Astrocyte (in vitro differentiated cells and primary cell): ENCODE results near the gene ANLN. TPM values are rescaled to one million over a fixed set of nuclear protein-coding genes. Genes with fewer than 3 reads are reported as not detected.

Experiments
- DNase-seq: peaks from one replicate; pipeline ENCODE4 v3.0.0-alpha.2; 2010; ENCODE audit warnings: low read depth
- FAIRE-seq: peaks from 2 replicates; lab custom pipeline; 2011; peaks lifted over from hg19 to GRCh38; lab: Jason Lieb, UNC
- H2AFZ ChIP-seq: 2 replicates; pipeline ENCODE4 v1.6.0; 2012; ENCODE audit warnings: low read depth, low read length, inconsistent platforms
- H3K27ac ChIP-seq: 2 replicates; pipeline ENCODE4 v1.5.1; 2011; ENCODE audit warnings: low read depth, low read length, inconsistent platforms
- H3K27me3 ChIP-seq: 2 replicates; pipeline ENCODE4 v1.6.0; 2011; ENCODE audit warnings: low read length, inconsistent platforms; ENCODE audit not compliant: insufficient read depth
- H3K36me3 ChIP-seq: 2 replicates; pipeline ENCODE4 v1.5.1; 2011; ENCODE audit warnings: low read length, inconsistent platforms; ENCODE audit not compliant: insufficient read depth
- H3K4me1 ChIP-seq: 2 replicates; pipeline ENCODE4 v1.5.1; 2011; ENCODE audit warnings: low read length, inconsistent platforms; ENCODE audit not compliant: insufficient read depth
- H3K4me2 ChIP-seq: 2 replicates; pipeline ENCODE4 v1.6.0; 2012; ENCODE audit warnings: low read length, inconsistent platforms
- H3K4me3 ChIP-seq: 2 replicates; pipeline ENCODE4 v1.5.1; 2011; ENCODE audit warnings: low read depth, mild to moderate bottlenecking, low read length, inconsistent platforms; ENCODE audit not compliant: insufficient read depth
- H3K79me2 ChIP-seq: 2 replicates; pipeline ENCODE4 v1.6.0; 2012; ENCODE audit warnings: mild to moderate bottlenecking, low read length, inconsistent platforms; ENCODE audit not compliant: insufficient read depth
- H3K9ac ChIP-seq: 2 replicates; pipeline ENCODE4 v1.6.0; 2012; ENCODE audit warnings: mild to moderate bottlenecking, low read length, inconsistent platforms
- H3K9me3 ChIP-seq: 2 replicates; pipeline ENCODE4 v1.5.1; 2012; ENCODE audit warnings: low read depth, mild to moderate bottlenecking, low read length, inconsistent platforms; ENCODE audit not compliant: insufficient read depth
- H4K20me1 ChIP-seq: 2 replicates; pipeline ENCODE4 v1.6.0; 2012; ENCODE audit warnings: low read length, inconsistent platforms; ENCODE audit not compliant: insufficient read depth
- H3K27ac Mint-ChIP-seq: one replicate; pipeline ENCODE4 v1.8.0; 2021; ENCODE audit warnings: mild to moderate bottlenecking, mixed read lengths; ENCODE audit not compliant: unreplicated experiment
- H3K27me3 Mint-ChIP-seq: one replicate; pipeline ENCODE4 v1.8.0; 2021; ENCODE audit warnings: low read depth, mixed read lengths; ENCODE audit not compliant: unreplicated experiment
- H3K36me3 Mint-ChIP-seq: one replicate; pipeline ENCODE4 v1.8.0; 2021; ENCODE audit warnings: low read depth, mixed read lengths; ENCODE audit not compliant: unreplicated experiment
- H3K4me1 Mint-ChIP-seq: one replicate; pipeline ENCODE4 v1.8.0; 2021; ENCODE audit warnings: low read depth, mixed read lengths; ENCODE audit not compliant: unreplicated experiment
- H3K4me3 Mint-ChIP-seq: one replicate; pipeline ENCODE4 v1.8.0; 2021; ENCODE audit warnings: mild to moderate bottlenecking, moderate library complexity, mixed read lengths; ENCODE audit not compliant: unreplicated experiment
- H3K9me3 Mint-ChIP-seq: one replicate; pipeline ENCODE4 v1.8.0; 2021; ENCODE audit warnings: mild to moderate bottlenecking, mixed read lengths; ENCODE audit not compliant: unreplicated experiment
- EZH2 ChIP-seq: IDR thresholded peaks from 2 replicates; pipeline ENCODE4 v1.6.1; 2012; ENCODE audit warnings: mild to moderate bottlenecking, low read length, inconsistent platforms; ENCODE audit not compliant: insufficient read depth
- total RNA-seq: library from RNA; stranded (reverse); gene quantifications from 2 replicates; pipeline ENCODE4 v1.2.1, GENCODE V29; 2021
- TF ChIP-seq, protein P1 (sequence below): IDR thresholded peaks from 2 replicates; pipeline ENCODE4 v1.5.1; 2011; ENCODE audit warnings: low read depth, mild to moderate bottlenecking, inconsistent platforms, low read length, moderate library complexity; ENCODE audit not compliant: insufficient read depth

Gene ANLN
- total RNA-seq, 1 donor from 2014 or later, result 20.4 TPM

DNA sequence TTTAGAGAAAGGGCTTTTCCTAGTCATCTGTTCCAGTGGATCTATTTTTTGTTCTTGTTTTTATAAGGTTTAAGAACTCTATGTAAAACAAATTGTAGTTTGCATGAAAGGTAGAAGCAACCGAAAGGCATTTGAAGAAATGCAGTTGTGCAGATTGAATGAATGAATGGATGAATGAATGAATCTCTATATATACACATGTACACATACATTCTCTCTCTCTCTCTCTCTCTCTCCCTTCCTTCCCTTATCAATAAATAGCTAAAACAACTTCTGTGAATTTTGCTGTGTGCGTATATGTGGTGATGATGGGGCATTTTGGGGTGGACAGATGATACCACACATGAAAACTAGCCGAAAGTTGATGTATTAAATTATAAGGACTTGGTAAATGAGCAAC, 32.4 kb downstream of the ANLN start:
- H3K4me3 ChIP-seq, result no peak overlapping the region
- no peak overlapping the region for H3K27ac ChIP-seq
- no peaks in the 10 kb centered on the region for H3K9me3 Mint-ChIP-seq
- peaks cover 20% of the 10 kb centered on the region for H3K79me2 ChIP-seq
- FAIRE-seq, result peak; percentile 5
- TF ChIP-seq, protein P1, sequence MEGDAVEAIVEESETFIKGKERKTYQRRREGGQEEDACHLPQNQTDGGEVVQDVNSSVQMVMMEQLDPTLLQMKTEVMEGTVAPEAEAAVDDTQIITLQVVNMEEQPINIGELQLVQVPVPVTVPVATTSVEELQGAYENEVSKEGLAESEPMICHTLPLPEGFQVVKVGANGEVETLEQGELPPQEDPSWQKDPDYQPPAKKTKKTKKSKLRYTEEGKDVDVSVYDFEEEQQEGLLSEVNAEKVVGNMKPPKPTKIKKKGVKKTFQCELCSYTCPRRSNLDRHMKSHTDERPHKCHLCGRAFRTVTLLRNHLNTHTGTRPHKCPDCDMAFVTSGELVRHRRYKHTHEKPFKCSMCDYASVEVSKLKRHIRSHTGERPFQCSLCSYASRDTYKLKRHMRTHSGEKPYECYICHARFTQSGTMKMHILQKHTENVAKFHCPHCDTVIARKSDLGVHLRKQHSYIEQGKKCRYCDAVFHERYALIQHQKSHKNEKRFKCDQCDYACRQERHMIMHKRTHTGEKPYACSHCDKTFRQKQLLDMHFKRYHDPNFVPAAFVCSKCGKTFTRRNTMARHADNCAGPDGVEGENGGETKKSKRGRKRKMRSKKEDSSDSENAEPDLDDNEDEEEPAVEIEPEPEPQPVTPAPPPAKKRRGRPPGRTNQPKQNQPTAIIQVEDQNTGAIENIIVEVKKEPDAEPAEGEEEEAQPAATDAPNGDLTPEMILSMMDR, result no peak
- no peak for TF ChIP-seq EZH2
- no peak overlapping the region for H3K27ac Mint-ChIP-seq
- H3K27me3 ChIP-seq, result no peaks in the 10 kb centered on the region
- H3K4me3 Mint-ChIP-seq, result no peak overlapping the region
- no peaks in the 10 kb centered on the region for H3K9me3 ChIP-seq
- peaks cover 44% of the 10 kb centered on the region for H3K36me3 ChIP-seq
- H3K4me2 ChIP-seq, result no peak overlapping the region
- H4K20me1 ChIP-seq, result no peaks in the 10 kb centered on the region
- H3K4me1 Mint-ChIP-seq, result no peaks in the 10 kb centered on the region
- H2AFZ ChIP-seq, result no peak overlapping the region
- H3K27me3 Mint-ChIP-seq, result no peaks in the 10 kb centered on the region
- no peak for DNase-seq
- H3K36me3 Mint-ChIP-seq, result no peaks in the 10 kb centered on the region
- no peaks in the 10 kb centered on the region for H3K4me1 ChIP-seq
- H3K9ac ChIP-seq, result no peak overlapping the region

GRCh38 chr7:36423633-36424032, 34.0 kb downstream of the ANLN start:
- FAIRE-seq, result no peak
- Mint-ChIP-seq H3K9me3 (no peaks in the 10 kb centered on the region), H3K27ac (no peak overlapping the region), H3K27me3 (no peaks in the 10 kb centered on the region), H3K4me1 (no peaks in the 10 kb centered on the region), H3K36me3 (no peaks in the 10 kb centered on the region), H3K4me3 (no peak overlapping the region)
- Histone ChIP-seq H2AFZ (no peak overlapping the region), H3K4me2 (no peak overlapping the region), H3K27me3 (no peaks in the 10 kb centered on the region), H3K79me2 (peaks cover 20% of the 10 kb centered on the region), H3K27ac (no peak overlapping the region), H3K4me3 (no peak overlapping the region), H3K4me1 (no peaks in the 10 kb centered on the region), H4K20me1 (no peaks in the 10 kb centered on the region), H3K9ac (no peak overlapping the region), H3K9me3 (no peaks in the 10 kb centered on the region), H3K36me3 (peaks cover 36% of the 10 kb centered on the region)
- no peak for DNase-seq
- TF ChIP-seq, protein P1, result no peak
- no peak for TF ChIP-seq EZH2

DNA sequence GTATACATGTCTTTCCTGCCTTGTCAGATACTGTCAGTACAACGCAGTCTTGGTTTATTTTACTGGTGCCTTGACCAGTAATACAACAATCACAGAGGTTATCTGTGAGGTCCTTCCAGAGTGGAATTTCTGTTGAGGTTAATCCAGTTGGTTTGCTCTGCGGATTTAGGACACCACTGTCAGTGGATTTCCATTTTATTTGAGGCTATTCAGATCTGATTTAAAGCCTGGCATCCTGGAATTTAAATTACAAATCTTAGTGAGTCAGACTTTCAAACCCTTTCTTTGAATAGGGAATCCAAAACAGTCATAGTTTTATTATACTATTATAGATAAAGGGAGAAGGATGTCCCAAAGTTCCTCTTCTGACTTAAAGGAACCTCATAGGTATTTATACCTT, 40.5 kb downstream of the ANLN start:
- FAIRE-seq, result no peak
- Mint-ChIP-seq H3K9me3 (no peaks in the 10 kb centered on the region), H3K4me1 (no peaks in the 10 kb centered on the region)

More for the DNA sequence above, 40.5 kb downstream of the ANLN start:
- Histone ChIP-seq H3K9ac (no peak overlapping the region), H3K36me3 (peaks cover 32% of the 10 kb centered on the region), H4K20me1 (no peaks in the 10 kb centered on the region), H3K9me3 (no peaks in the 10 kb centered on the region), H3K27me3 (no peaks in the 10 kb centered on the region), H3K27ac (no peak overlapping the region), H3K79me2 (peaks cover 58% of the 10 kb centered on the region), H3K4me1 (no peaks in the 10 kb centered on the region), H2AFZ (peak overlapping the region; percentile 59), H3K4me2 (no peak overlapping the region), H3K4me3 (no peak overlapping the region)
- no peak for TF ChIP-seq EZH2
- Mint-ChIP-seq H3K27me3 (no peaks in the 10 kb centered on the region), H3K27ac (no peak overlapping the region), H3K36me3 (peaks cover 2% of the 10 kb centered on the region), H3K4me3 (no peak overlapping the region)
- DNase-seq, result peak; percentile 8
